Activated naive CD4-positive, alpha-beta T cell treated with anti-CD3 and anti-CD28 coated beads for 36 hours (primary cell): Measurements from ENCODE around the gene SIT1. TPM values are rescaled to one million over a fixed set of nuclear protein-coding genes. Genes with fewer than 3 reads are reported as not detected.
A peak's percentile ranks its signal among the peaks of the same experiment; 100 is the strongest.
"Not testable (repeated sequence)": the region's sequence is repeated elsewhere in the genome, so short reads cannot be mapped to it uniquely, and the experiment has no call there.

Source experiments
- CTCF ChIA-PET: fragments of 350-600 bp; sonication (Branson Sonifier 250); formaldehyde crosslinking; loops from one replicate; lab custom pipeline; 2021; ENCODE audit warnings: antibody characterized with exemption; lab: Charles Lee
- DNase-seq: peaks from one replicate; pipeline ENCODE4 v3.0.0-alpha.2; 2020
- H3K27ac Mint-ChIP-seq: one replicate; pipeline ENCODE4 v1.8.0; 2021; ENCODE audit warnings: mild to moderate bottlenecking, mixed read lengths
- H3K27me3 Mint-ChIP-seq: one replicate; pipeline ENCODE4 v1.8.0; 2021; ENCODE audit warnings: low read depth, mixed read lengths
- H3K36me3 Mint-ChIP-seq: one replicate; pipeline ENCODE4 v1.8.0; 2021; ENCODE audit warnings: low read depth, mixed read lengths
- H3K4me1 Mint-ChIP-seq: one replicate; pipeline ENCODE4 v1.8.0; 2021; ENCODE audit warnings: low read depth, mixed read lengths
- H3K4me3 Mint-ChIP-seq: one replicate; pipeline ENCODE4 v1.8.0; 2021; ENCODE audit warnings: mild to moderate bottlenecking, moderate library complexity, mixed read lengths
- H3K9me3 Mint-ChIP-seq: one replicate; pipeline ENCODE4 v1.8.0; 2021; ENCODE audit warnings: mixed read lengths
- intact Hi-C: fragments of 100-400 bp; cut with micrococcal nuclease; formaldehyde crosslinking; loops from one replicate; pipeline ENCODE4 v1.15.1; 2023
- total RNA-seq, 2 experiments: library from RNA; stranded (reverse); gene quantifications; one replicate each; pipeline ENCODE4 v1.2.3, GENCODE V29; 2021

The SIT1 gene
- total RNA-seq, 2 experiments from 2014 or later, result 44.0 to 45.4 TPM

DNA sequence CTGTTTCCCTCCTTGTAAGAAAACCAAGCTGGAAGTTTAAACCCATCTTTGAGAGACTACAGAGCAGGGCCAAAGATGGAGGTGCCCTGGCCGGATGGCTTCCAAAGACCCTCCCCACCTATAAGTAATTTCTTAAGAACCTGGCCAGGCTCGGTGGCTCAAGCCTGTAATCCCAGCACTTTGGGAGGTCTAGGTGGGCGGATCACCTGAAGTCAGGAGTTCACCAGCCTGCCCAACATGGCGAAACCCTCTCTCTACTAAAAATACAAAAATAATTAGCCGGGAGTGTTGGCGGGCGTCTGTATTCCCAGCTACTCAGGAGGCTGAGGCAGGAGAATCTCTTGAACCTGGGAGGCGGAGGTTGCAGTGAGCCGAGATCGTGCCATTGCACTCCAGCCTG, 5.0 kb downstream of the SIT1 start:
- DNase-seq, H3K27me3 Mint-ChIP-seq, H3K9me3 Mint-ChIP-seq: not testable (repeated sequence)
- H3K36me3 Mint-ChIP-seq, result peaks cover 14% of the 10 kb centered on the region
- intact Hi-C loops, result loop anchor here (1.0 to 2.0 kb wide), 8 partner anchors 7 to 529 kb away; partner anchors contain the start of genes CD72, CREB3, GBA2 and HINT2
- peak overlapping the region; percentile 90 for H3K4me3 Mint-ChIP-seq
- CTCF ChIA-PET, result interaction anchor here (0.6 to 12.4 kb wide), 12 partner anchors 15 to 299 kb away, joined by 3 to 149 read pairs (median 4); partner anchors contain the start of genes ARHGEF39, CCDC107, CD72 and RMRP
- H3K4me1 Mint-ChIP-seq, result peaks cover 38% of the 10 kb centered on the region
- peak overlapping the region; percentile 83 for H3K27ac Mint-ChIP-seq

GRCh38 chr9:35643046-35643445, 7.7 kb downstream of the SIT1 start:
- Mint-ChIP-seq H3K27me3 (no peaks in the 10 kb centered on the region), H3K36me3 (peaks cover 6% of the 10 kb centered on the region), H3K27ac (no peak overlapping the region), H3K4me3 (no peak overlapping the region), H3K9me3 (peaks cover 3% of the 10 kb centered on the region), H3K4me1 (peaks cover 42% of the 10 kb centered on the region)
- DNase-seq, result no peak
- intact Hi-C loops, result no loop called here
- CTCF ChIA-PET, result interaction anchor here (12.4 kb wide), 1 partner anchor 28 kb away, joined by 142 read pairs; the partner anchor contains the start of gene CD72

GRCh38 chr9:35641478-35641877, 9.3 kb downstream of the SIT1 start:
- H3K27ac Mint-ChIP-seq, H3K9me3 Mint-ChIP-seq, intact Hi-C loops, H3K27me3 Mint-ChIP-seq, H3K36me3 Mint-ChIP-seq, CTCF ChIA-PET, DNase-seq, H3K4me3 Mint-ChIP-seq: not testable (repeated sequence)
- peaks cover 46% of the 10 kb centered on the region for H3K4me1 Mint-ChIP-seq

DNA sequence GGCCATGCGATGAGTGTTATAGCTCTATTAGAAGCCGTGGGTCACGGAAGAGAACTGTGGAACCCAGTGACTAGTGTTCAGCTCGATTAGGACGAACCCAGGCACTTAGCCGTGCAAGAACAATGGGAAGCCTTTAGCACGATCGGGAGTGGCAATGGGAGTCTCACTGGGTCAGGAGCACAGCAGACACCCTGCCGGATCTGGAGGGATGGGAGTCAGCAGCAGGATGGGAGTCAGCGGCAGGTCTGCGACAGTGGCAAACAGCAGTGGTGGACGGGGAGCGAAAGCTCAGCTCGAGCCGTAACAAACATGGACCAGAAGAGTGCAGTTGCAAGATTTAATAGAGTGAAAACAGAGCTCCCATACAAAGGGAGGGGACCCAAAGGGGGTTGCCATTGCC, 10.3 kb downstream of the SIT1 start:
- intact Hi-C loops, result not testable (repeated sequence)

GRCh38 chr9:35639631-35640030, 11.1 kb downstream of the SIT1 start:
- Mint-ChIP-seq H3K4me1 (peaks cover 54% of the 10 kb centered on the region), H3K4me3 (peak overlapping the region; percentile 31), H3K36me3 (peaks cover 6% of the 10 kb centered on the region), H3K9me3 (peaks cover 3% of the 10 kb centered on the region), H3K27ac (peak overlapping the region; percentile 90), H3K27me3 (no peaks in the 10 kb centered on the region)
- DNase-seq, result no peak
- CTCF ChIA-PET, result interaction anchor here (1.0 to 1.3 kb wide), 3 partner anchors 10 to 91 kb away, joined by 3 to 6 read pairs (median 4); no protein-coding TSS in a partner anchor
- intact Hi-C loops, result loop anchor here (2.0 kb wide), 2 partner anchors 21 to 35 kb away; partner anchors contain the start of genes CD72 and TESK1

More for the DNA sequence above, 10.3 kb downstream of the SIT1 start:
- not testable (repeated sequence) for DNase-seq, H3K36me3 Mint-ChIP-seq, H3K9me3 Mint-ChIP-seq, H3K4me3 Mint-ChIP-seq, H3K27me3 Mint-ChIP-seq
- peaks cover 54% of the 10 kb centered on the region for H3K4me1 Mint-ChIP-seq
- peak overlapping the region; percentile 81 for H3K27ac Mint-ChIP-seq
- CTCF ChIA-PET, result interaction anchor here (0.6 to 1.3 kb wide), 4 partner anchors 9 to 261 kb away, joined by 3 to 6 read pairs (median 4); no protein-coding TSS in a partner anchor

DNA sequence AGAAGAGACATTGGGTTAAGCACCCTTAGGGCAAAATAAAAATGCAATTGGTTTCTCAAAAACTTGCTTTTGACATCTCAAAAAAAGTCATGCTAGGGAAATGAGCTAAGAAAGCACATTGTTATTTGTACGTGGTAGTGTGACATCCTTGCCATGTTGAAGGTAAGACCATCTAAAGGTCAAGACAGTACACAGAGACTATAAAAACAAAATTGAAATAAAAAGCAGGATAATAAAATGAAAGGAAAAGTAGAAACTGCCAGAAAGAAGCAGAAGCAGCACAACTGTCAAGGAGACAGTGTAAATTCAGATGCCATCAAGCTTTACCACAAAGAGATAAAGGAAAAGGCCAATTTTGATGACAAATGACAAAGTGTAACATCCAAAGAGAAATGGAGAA, 11.5 kb downstream of the SIT1 start:
- CTCF ChIA-PET, result interaction anchor here (1.1 to 1.3 kb wide), 2 partner anchors 11 to 92 kb away, joined by 4 to 6 read pairs; no protein-coding TSS in a partner anchor
- H3K9me3 Mint-ChIP-seq, H3K36me3 Mint-ChIP-seq, H3K27me3 Mint-ChIP-seq, DNase-seq: not testable (repeated sequence)
- peak overlapping the region; percentile 90 for H3K27ac Mint-ChIP-seq
- intact Hi-C loops, result loop anchor here (2.0 kb wide), 2 partner anchors 20 to 34 kb away; partner anchors contain the start of genes CD72 and TESK1
- peak overlapping the region; percentile 31 for H3K4me3 Mint-ChIP-seq
- peaks cover 50% of the 10 kb centered on the region for H3K4me1 Mint-ChIP-seq

DNA sequence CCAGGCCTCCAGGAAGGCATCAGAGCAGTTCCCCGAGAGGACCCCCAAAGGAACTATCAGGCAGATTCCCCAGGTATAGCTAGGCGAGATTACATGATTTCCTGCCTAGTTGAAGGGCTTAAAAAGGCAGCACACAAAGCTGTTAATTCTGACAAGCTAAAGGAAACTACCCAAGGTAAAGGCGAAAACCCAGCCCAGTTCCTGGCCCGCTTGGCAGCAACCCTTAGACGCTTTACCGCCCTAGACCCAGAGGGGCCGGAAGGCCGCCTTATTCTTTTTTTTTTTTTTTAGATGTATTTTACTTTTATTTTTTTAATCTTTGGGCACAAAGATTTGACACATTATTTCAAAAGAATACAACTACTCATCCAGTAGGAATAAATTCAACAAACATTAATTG, 12.0 kb downstream of the SIT1 start:
- Mint-ChIP-seq H3K4me1 (peaks cover 50% of the 10 kb centered on the region), H3K4me3 (peak overlapping the region; percentile 40), H3K27ac (peak overlapping the region; percentile 90)
- DNase-seq, result peak; percentile 57
- H3K36me3 Mint-ChIP-seq, H3K9me3 Mint-ChIP-seq, H3K27me3 Mint-ChIP-seq, CTCF ChIA-PET: not testable (repeated sequence)
- intact Hi-C loops, result loop anchor here (1.0 to 2.0 kb wide), 3 partner anchors 8 to 34 kb away; partner anchors contain the start of genes CD72 and TESK1

- intact Hi-C loops, H3K27me3 Mint-ChIP-seq, H3K36me3 Mint-ChIP-seq, CTCF ChIA-PET, H3K9me3 Mint-ChIP-seq, DNase-seq, H3K4me3 Mint-ChIP-seq: not testable (repeated sequence)
- peak overlapping the region; percentile 90 for H3K27ac Mint-ChIP-seq
- peaks cover 50% of the 10 kb centered on the region for H3K4me1 Mint-ChIP-seq
Observed at GRCh38 chr9:35637427-35637955, 13.2 kb downstream of the SIT1 start.

GRCh38 chr9:35636877-35637246, 13.9 kb downstream of the SIT1 start:
- H3K27me3 Mint-ChIP-seq, H3K4me3 Mint-ChIP-seq, H3K27ac Mint-ChIP-seq, H3K9me3 Mint-ChIP-seq, H3K36me3 Mint-ChIP-seq, DNase-seq, intact Hi-C loops: not testable (repeated sequence)
- CTCF ChIA-PET, result interaction anchor here (0.6 to 1.8 kb wide), 2 partner anchors 10 to 14 kb away, joined by 3 to 9 read pairs; no protein-coding TSS in a partner anchor
- peaks cover 50% of the 10 kb centered on the region for H3K4me1 Mint-ChIP-seq

DNA sequence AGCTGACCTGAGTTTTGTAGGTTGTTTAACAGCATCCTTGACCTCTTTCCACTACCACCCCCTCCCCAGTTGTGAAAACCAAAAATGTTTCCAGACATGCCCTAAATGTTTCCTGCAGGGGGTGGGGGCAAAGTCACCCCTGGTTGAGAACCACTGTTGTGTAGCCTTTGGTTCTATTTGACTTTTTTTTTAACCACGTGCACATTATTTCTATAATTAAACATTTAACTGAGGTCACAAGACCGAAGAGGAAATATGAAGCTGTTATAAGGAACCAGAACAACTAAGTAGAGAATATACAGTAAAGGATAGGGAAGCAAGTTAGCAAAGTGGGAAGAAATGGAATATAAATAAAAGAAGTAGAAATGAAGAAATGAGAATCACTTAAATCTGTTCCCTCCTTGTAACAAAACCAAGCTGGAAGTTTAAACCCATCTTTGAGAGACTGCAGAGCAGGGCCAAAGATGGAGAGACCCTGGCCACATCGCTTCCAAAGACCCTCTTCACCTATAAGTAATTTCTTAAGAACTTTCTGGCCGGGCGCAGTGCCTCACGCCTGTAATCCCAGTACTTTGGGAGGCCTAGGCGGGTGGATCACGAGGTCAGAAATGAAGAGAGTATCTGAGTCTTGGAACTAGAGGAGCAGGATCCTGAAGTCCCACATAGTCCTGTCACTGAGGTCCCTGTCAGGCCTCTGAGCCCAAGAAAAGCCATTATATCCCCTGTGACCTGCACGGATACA, 14.4 kb downstream of the SIT1 start:
- no peaks in the 10 kb centered on the region for H3K27me3 Mint-ChIP-seq
- no peak for DNase-seq
- peaks cover 46% of the 10 kb centered on the region for H3K4me1 Mint-ChIP-seq
- H3K9me3 Mint-ChIP-seq, result peaks cover 3% of the 10 kb centered on the region
- H3K4me3 Mint-ChIP-seq, result no peak overlapping the region
- H3K36me3 Mint-ChIP-seq, result peaks cover 6% of the 10 kb centered on the region
- no peak overlapping the region for H3K27ac Mint-ChIP-seq
- intact Hi-C loops, result no loop called here
- CTCF ChIA-PET, result interaction anchor here (0.6 to 1.8 kb wide), 4 partner anchors 11 to 25 kb away, joined by 3 to 9 read pairs (median 6); no protein-coding TSS in a partner anchor

- H3K27ac Mint-ChIP-seq, result no peak overlapping the region
- H3K27me3 Mint-ChIP-seq, result no peaks in the 10 kb centered on the region
- H3K4me1 Mint-ChIP-seq, result peaks cover 46% of the 10 kb centered on the region
- peaks cover 3% of the 10 kb centered on the region for H3K36me3 Mint-ChIP-seq
- H3K9me3 Mint-ChIP-seq, result peaks cover 3% of the 10 kb centered on the region
- intact Hi-C loops, result no loop called here
- no peak for DNase-seq
- H3K4me3 Mint-ChIP-seq, result no peak overlapping the region
- CTCF ChIA-PET, result interaction anchor here (1.1 to 1.8 kb wide), 3 partner anchors 12 to 25 kb away, joined by 4 to 9 read pairs (median 8); no protein-coding TSS in a partner anchor
Observed at GRCh38 chr9:35635730-35636129, 15.0 kb downstream of the SIT1 start.

GRCh38 chr9:35629597-35629996, 21.1 kb downstream of the SIT1 start:
- no peak for DNase-seq
- Mint-ChIP-seq H3K36me3 (no peaks in the 10 kb centered on the region), H3K27me3 (no peaks in the 10 kb centered on the region), H3K4me1 (no peaks in the 10 kb centered on the region), H3K4me3 (no peak overlapping the region), H3K9me3 (no peaks in the 10 kb centered on the region), H3K27ac (no peak overlapping the region)
- intact Hi-C loops, result no loop called here
- CTCF ChIA-PET, result interaction anchor here (0.7 to 3.9 kb wide), 6 partner anchors 14 to 512 kb away, joined by 3 to 17 read pairs (median 6); no protein-coding TSS in a partner anchor
